K562 (cell line): ENCODE measurements around the gene MYCBP. TPM values are rescaled to one million over a fixed set of nuclear protein-coding genes. Genes with fewer than 3 reads are reported as not detected.

Source experiments
- ARNT ChIP-seq, 2 experiments: fragments of 450-650 bp; IDR thresholded peaks; 2 replicates each; pipeline ENCODE4 v1.6.1; 2016; ENCODE audit warnings: mild to moderate bottlenecking in 1 of 2
- ATF7 ChIP-seq: fragments of 450-650 bp; IDR thresholded peaks from 2 replicates; pipeline ENCODE4 v1.7.1; 2014; ENCODE audit warnings: mild to moderate bottlenecking, moderate library complexity
- BHLHE40 ChIP-seq: IDR thresholded peaks from 2 replicates; pipeline ENCODE4 v1.6.1; 2011; ENCODE audit warnings: low read length, improper control_type of control experiment
- CBFA2T3 ChIP-seq: fragments of 450-650 bp; IDR thresholded peaks from 2 replicates; pipeline ENCODE4 v1.6.1; 2017
- CBX2 ChIP-seq: fragments of 200-600 bp; sonication (generic); IDR thresholded peaks from one replicate; pipeline ENCODE4 v1.6.1; 2012; ENCODE audit warnings: mild to moderate bottlenecking, low read length, inconsistent platforms; ENCODE audit not compliant: insufficient read depth, poor library complexity, severe bottlenecking
- CBX5 ChIP-seq: IDR thresholded peaks from 2 replicates; pipeline ENCODE4 v1.6.1; 2014; ENCODE audit warnings: low read depth, borderline replicate concordance
- CHAMP1 ChIP-seq: fragments of 450-650 bp; IDR thresholded peaks from 2 replicates; pipeline ENCODE4 v1.6.1; 2016; ENCODE audit warnings: mild to moderate bottlenecking
- COPS2 ChIP-seq: fragments of 450-650 bp; conservative IDR thresholded peaks from 2 replicates; pipeline ENCODE4 v1.6.1; 2016; ENCODE audit warnings: mild to moderate bottlenecking, moderate library complexity
- FOXA1 ChIP-seq: fragments of 450-650 bp; IDR thresholded peaks from 2 replicates; pipeline ENCODE4 v1.6.1; 2016; ENCODE audit warnings: mild to moderate bottlenecking, borderline replicate concordance
- HDAC3 ChIP-seq: fragments of 450-650 bp; IDR thresholded peaks from 2 replicates; pipeline ENCODE4 v1.6.1; 2018; ENCODE audit warnings: borderline replicate concordance, mild to moderate bottlenecking, moderate library complexity; ENCODE audit not compliant: partially characterized antibody
- HMG20B ChIP-seq: fragments of 250-450 bp; sonication (Bioruptor Pico); IDR thresholded peaks from 2 replicates; pipeline ENCODE4 v1.5.0; 2021; ENCODE audit warnings: mild to moderate bottlenecking
- HNRNPLL ChIP-seq: fragments of 200-400 bp; formaldehyde crosslinking; IDR thresholded peaks from 2 replicates; pipeline ENCODE4 v1.6.1; 2017; ENCODE audit warnings: low read length, low read depth, mild to moderate bottlenecking; ENCODE audit not compliant: poor library complexity, severe bottlenecking
- KDM4B ChIP-seq, 2 experiments: fragments of 450-650 bp in 1 of 2; sonication (generic) in 1 of 2; IDR thresholded peaks; 2 replicates each; pipeline ENCODE4 v1.6.1; 2016 to 2017; ENCODE audit warnings: borderline replicate concordance in 2 of 2, antibody characterized with exemption in 1 of 2, low read depth in 1 of 2, mild to moderate bottlenecking in 1 of 2
- PBX2 ChIP-seq, 2 experiments: IDR thresholded peaks in 1 of 2; conservative IDR thresholded peaks in 1 of 2; 2 replicates each; pipeline ENCODE4 v1.6.1; 2016; ENCODE audit warnings: low read depth in 2 of 2, mild to moderate bottlenecking in 1 of 2, missing compliant biosample characterization in 1 of 2, missing genetic modification characterization in 1 of 2, moderate library complexity in 1 of 2
- POLR2AphosphoS2 ChIP-seq: IDR thresholded peaks from 2 replicates; pipeline ENCODE4 v1.6.1; 2012; ENCODE audit warnings: low read length, improper control_type of control experiment
- SMARCA5 ChIP-seq: fragments of 450-650 bp; IDR thresholded peaks from 2 replicates; pipeline ENCODE4 v1.6.1; 2016
- TAF1 ChIP-seq: IDR thresholded peaks from 2 replicates; pipeline ENCODE4 v1.6.1; 2011; ENCODE audit warnings: mild to moderate bottlenecking, low read length, moderate library complexity; ENCODE audit not compliant: insufficient read depth, control insufficient read depth, severe bottlenecking; ENCODE audit errors: extremely low read depth
- TAF9B ChIP-seq: fragments of 450-650 bp; IDR thresholded peaks from 2 replicates; pipeline ENCODE4 v1.6.1; 2018; ENCODE audit warnings: mild to moderate bottlenecking; ENCODE audit not compliant: partially characterized antibody
- TSC22D4 ChIP-seq: fragments of 450-650 bp; IDR thresholded peaks from 2 replicates; pipeline ENCODE4 v1.6.1; 2016; ENCODE audit warnings: missing genetic modification characterization, missing biosample characterization, control low read depth
- ZNF398 ChIP-seq: fragments of 250-450 bp; sonication (Bioruptor Pico); IDR thresholded peaks from 2 replicates; pipeline ENCODE4 v1.8.0; 2021; ENCODE audit warnings: moderate library complexity, mild to moderate bottlenecking, inconsistent platforms
- ZNF79 ChIP-seq: fragments of 250-450 bp; sonication (Bioruptor Pico); IDR thresholded peaks from 2 replicates; pipeline ENCODE4 v1.4.0; 2020; ENCODE audit warnings: low read depth, mild to moderate bottlenecking, moderate library complexity
- polyA plus RNA-seq, 8 experiments: library from polyadenylated mRNA; depleted of rRNA in 4 of 8; stranded (reverse) in 5 of 8; unstranded in 3 of 8; fragments of >200 nt; fragmentation: Nextera tagmentation in 2 of 8; fragmentation: Illumina TruSeq in 1 of 8; extraction: Ambion mirVana in 2 of 8; extraction: Trizol in 1 of 8; gene quantifications; 2 replicates each; pipeline versions ENCODE4 v1.2.1 to v1.2.3, GENCODE V29; 2011 to 2014; ENCODE audit warnings: inconsistent platforms in 1 of 8, missing spikeins in 1 of 8
- total RNA-seq, 7 experiments: library from RNA; depleted of rRNA in 6 of 7; stranded (reverse); fragments of >200 nt in 6 of 7; fragmentation: Illumina TruSeq in 2 of 7; extraction: Trizol in 2 of 7; gene quantifications; 2 replicates each; pipeline versions ENCODE4 v1.2.1 to v1.2.3, GENCODE V29; 2011 to 2021; ENCODE audit warnings: low replicate concordance in 1 of 7

MYCBP gene
- total and polyA plus RNA-seq, 9 of the 15 experiments (the other 6 are each of a cell fraction or from before 2014, with no cell fraction given), result 32.3 to 253 (median 72.9) TPM

- TF ChIP-seq HMG20B (CRISPR knock-in tag) (no peak), COPS2 (no peak), TAF1 (peak; percentile 28), BHLHE40 (peak; percentile 80), TAF9B (no peak), HDAC3 (peak; percentile 96), HNRNPLL (peak; percentile 61), TSC22D4 (no peak), CHAMP1 (peak; percentile 91), ATF7 (peak; percentile 92), FOXA1 (no peak), CBX5 (peak; percentile 61), CBFA2T3 (peak; percentile 98), KDM4B (IDR thresholded peaks at IDR 0.05; ENCODE audit: borderline replicate concordance in 2 of 2, low read depth in 1 of 2) (peak in 1 of 2 experiments; percentile 75; a peak in 1 of 4 replicates), ZNF398 (no peak), SMARCA5 (no peak), POLR2AphosphoS2 (no peak), PBX2 (CRISPR knock-in tag; IDR thresholded peaks at IDR 0.05; ENCODE audit: low read depth) (peak; percentile 94), PBX2 (tag; conservative IDR thresholded peaks at IDR 0.05; ENCODE audit: low read depth) (peak; percentile 98), CBX2 (no peak), ZNF79 (no peak), ARNT (IDR thresholded peaks at IDR 0.05) (peak; percentile 84 to 88; a peak in 3 of 4 replicates)
These were observed 57.1 kb downstream of the MYCBP start (continued) for GRCh38 chr1:38815903-38816627.
